NCI-H2107 treated with DMSO at 0.1 percent for 48 hours (cell line): ENCODE data around the gene ABHD6.

Experiments
- DNase-seq: peaks from one replicate; lab custom pipeline; 2025; ENCODE audit not compliant: unreplicated experiment; lab: John Stamatoyannopoulos, UW

Gene ABHD6

GRCh38 chr3:58341376-58341775, 103.8 kb downstream of the ABHD6 start:
- no peak for DNase-seq

DNA sequence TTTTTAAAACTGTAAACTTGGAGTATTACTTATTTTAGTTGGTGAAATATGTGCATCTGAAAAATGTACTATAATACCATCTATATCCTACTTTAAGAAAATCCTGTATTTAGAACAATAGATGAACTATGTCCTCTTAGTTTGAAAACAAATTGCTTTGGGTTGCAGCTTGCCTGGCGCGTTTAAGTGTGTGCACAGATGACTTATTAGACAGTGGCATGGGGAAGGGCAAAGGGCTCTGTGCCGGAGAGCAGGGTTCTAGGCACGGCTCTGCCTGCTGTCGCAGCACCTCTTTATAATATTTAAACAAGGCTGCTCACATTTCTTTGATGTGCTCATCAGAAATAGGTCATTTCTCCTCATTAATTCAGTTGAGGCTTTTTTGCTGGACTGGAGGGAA, 105.1 kb downstream of the ABHD6 start:
- DNase-seq, result no peak
